NCI-H69 (cell line): ENCODE results near the gene DDX19B.
"Not testable (repeated sequence)": the region's sequence is repeated elsewhere in the genome, so short reads cannot be mapped to it uniquely, and the experiment has no call there.

ENCODE experiments used
- DNase-seq: peaks from one replicate; lab custom pipeline; 2025; lab: John Stamatoyannopoulos, UW

The DDX19B gene

GRCh38 chr16:70287304-70287971 lies 11.5 kb upstream of the DDX19B start:
- DNase-seq, result not testable (repeated sequence)

- peak; percentile 99 for DNase-seq
Observed at GRCh38 chr16:70289229-70290094, 9.5 kb upstream of the DDX19B start, which contains the start of gene AARS1. Gene AARS1 (minus strand): TSS chr16:70289506. CDS start chr16:70282763, 6,743 bp downstream.

- DNase-seq, result no peak
Observed at GRCh38 chr16:70290949-70291519, 8.0 kb upstream of the DDX19B start.

GRCh38 chr16:70292148-70292547 lies 6.8 kb upstream of the DDX19B start:
- not testable (repeated sequence) for DNase-seq

GRCh38 chr16:70294385-70295025 lies 4.5 kb upstream of the DDX19B start:
- no peak for DNase-seq

GRCh38 chr16:70295634-70296033 lies 3.4 kb upstream of the DDX19B start:
- no peak for DNase-seq

GRCh38 chr16:70301121-70301520 lies 2.1 kb downstream of the DDX19B start:
- DNase-seq, result no peak

- DNase-seq, result no peak
Observed at GRCh38 chr16:70302745-70303144, 3.8 kb downstream of the DDX19B start.

GRCh38 chr16:70304892-70305448 lies 6.0 kb downstream of the DDX19B start:
- DNase-seq, result no peak

- no peak for DNase-seq
Observed at GRCh38 chr16:70306880-70307279, 7.9 kb downstream of the DDX19B start.

GRCh38 chr16:70307726-70308125 lies 8.7 kb downstream of the DDX19B start:
- not testable (repeated sequence) for DNase-seq

- DNase-seq, result no peak
Observed at GRCh38 chr16:70320121-70320520, 21.1 kb downstream of the DDX19B start.

GRCh38 chr16:70324998-70325747 lies 26.2 kb downstream of the DDX19B start:
- no peak for DNase-seq

GRCh38 chr16:70331091-70331490 lies 32.1 kb downstream of the DDX19B start:
- no peak for DNase-seq

- DNase-seq, result no peak
Observed at GRCh38 chr16:70331588-70332358, 32.8 kb downstream of the DDX19B start.

- not testable (repeated sequence) for DNase-seq
Observed at GRCh38 chr16:70332728-70333127, 33.7 kb downstream of the DDX19B start.

GRCh38 chr16:70337814-70338213 lies 38.8 kb downstream of the DDX19B start:
- DNase-seq, result no peak

GRCh38 chr16:70341600-70341999 lies 42.6 kb downstream of the DDX19B start:
- no peak for DNase-seq

GRCh38 chr16:70342016-70342415 lies 43.0 kb downstream of the DDX19B start:
- no peak for DNase-seq

- no peak for DNase-seq
Observed at GRCh38 chr16:70345840-70346239, 46.9 kb downstream of the DDX19B start.
